GM10266 (cell line): ENCODE measurements around the gene ESRRG.
"Not testable (repeated sequence)": the region's sequence is repeated elsewhere in the genome, so short reads cannot be mapped to it uniquely, and the experiment has no call there.

Experiments
- DNase-seq: peaks from one replicate; pipeline ENCODE4 v3.0.0; 2012; ENCODE audit errors: extremely low spot score
- CTCF ChIP-seq: IDR thresholded peaks from 2 replicates; pipeline ENCODE4 v1.5.1; 2012; ENCODE audit warnings: mild to moderate bottlenecking, low read depth; ENCODE audit not compliant: control insufficient read depth, insufficient read depth; ENCODE audit errors: missing control alignments

ESRRG gene

GRCh38 chr1:216710055-216710454 is 13.2 kb downstream of the ESRRG start:
- no peak for TF ChIP-seq CTCF
- DNase-seq: no peak

GRCh38 chr1:216705676-216706075 is 17.6 kb downstream of the ESRRG start:
- DNase-seq: no peak
- TF ChIP-seq CTCF: no peak

GRCh38 chr1:216704065-216704464 is 19.2 kb downstream of the ESRRG start:
- DNase-seq: not testable (repeated sequence)

- TF ChIP-seq CTCF: no peak
- peak; percentile 19 for DNase-seq
Measured at GRCh38 chr1:216702170-216702569, 21.1 kb downstream of the ESRRG start.

GRCh38 chr1:216700779-216701178 is 22.4 kb downstream of the ESRRG start:
- TF ChIP-seq CTCF: no peak
- no peak for DNase-seq

- no peak for TF ChIP-seq CTCF
- DNase-seq: no peak
Measured at GRCh38 chr1:216691710-216692109, 31.5 kb downstream of the ESRRG start.

- DNase-seq: no peak
- TF ChIP-seq CTCF: no peak
Measured at GRCh38 chr1:216690603-216691002, 32.6 kb downstream of the ESRRG start.

GRCh38 chr1:216688127-216688657 is 35.0 kb downstream of the ESRRG start:
- no peak for DNase-seq
- TF ChIP-seq CTCF: no peak
